Bronchial epithelial cell (primary cell): ENCODE results near the gene ZFAND2B. TPM values are rescaled to one million over a fixed set of nuclear protein-coding genes. Genes with fewer than 3 reads are reported as not detected.
"Not testable (repeated sequence)": the region's sequence is repeated elsewhere in the genome, so short reads cannot be mapped to it uniquely, and the experiment has no call there.

Source experiments
- DNase-seq: peaks from one replicate; pipeline ENCODE4 v3.0.0-alpha.2; 2010; ENCODE audit warnings: low read depth
- FAIRE-seq: peaks from 2 replicates; lab custom pipeline; 2011; peaks lifted over from hg19 to GRCh38; lab: Jason Lieb, UNC
- H3K27me3 ChIP-seq: 2 replicates; pipeline ENCODE4 v1.5.1; 2011; ENCODE audit warnings: low read length; ENCODE audit not compliant: control insufficient read depth, insufficient read depth
- H3K36me3 ChIP-seq: 2 replicates; pipeline ENCODE4 v1.5.1; 2011; ENCODE audit warnings: low read length; ENCODE audit not compliant: control insufficient read depth, insufficient read depth
- H3K4me3 ChIP-seq: 2 replicates; pipeline ENCODE4 v1.5.1; 2011; ENCODE audit warnings: mild to moderate bottlenecking, low read depth, low read length, control low read depth
- total RNA-seq: library from RNA; depleted of rRNA; stranded (reverse); fragments of >200 nt; gene quantifications from 2 replicates; pipeline ENCODE4 v1.2.1, GENCODE V29; 2014
- TF ChIP-seq, protein P1 (sequence below): IDR thresholded peaks from 2 replicates; pipeline ENCODE4 v1.5.1; 2011; ENCODE audit warnings: mild to moderate bottlenecking, moderate library complexity, low read length, control low read depth, inconsistent platforms; ENCODE audit not compliant: insufficient read depth, severe bottlenecking

ZFAND2B gene
- total RNA-seq, 1 donor from 2014 or later, result 59.8 TPM

DNA sequence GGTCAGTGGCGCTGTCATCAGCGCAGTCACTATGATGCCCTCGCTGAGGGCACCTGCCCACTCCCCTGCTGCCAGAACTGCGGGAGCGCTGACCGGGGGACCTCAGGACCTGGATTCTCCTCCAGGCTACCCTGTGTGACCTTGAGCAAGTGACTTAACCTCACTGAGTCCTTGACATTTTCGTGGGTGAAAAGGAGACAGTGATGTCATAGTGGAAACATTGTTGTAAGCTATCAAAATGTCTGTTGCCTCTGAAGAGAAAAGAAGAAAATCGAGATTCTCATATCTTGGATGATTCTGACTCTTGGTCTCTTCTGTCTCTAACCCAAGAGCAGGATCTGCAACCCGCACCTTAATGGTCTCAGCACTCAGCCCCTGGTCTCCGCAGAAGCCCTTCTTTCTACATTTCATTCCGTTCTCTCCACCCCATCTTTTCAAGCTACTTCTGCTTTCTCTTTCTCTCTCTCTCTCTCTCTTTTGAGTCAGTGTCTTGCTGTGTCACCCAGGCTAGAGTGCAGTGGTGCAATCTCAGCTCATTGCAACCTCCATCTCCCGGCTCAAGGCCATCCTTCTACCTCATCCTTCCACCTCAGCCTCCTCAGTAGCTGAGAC is 48.1 kb downstream of the ZFAND2B start:
- FAIRE-seq (no peak), DNase-seq (no peak)
- TF ChIP-seq, protein P1, sequence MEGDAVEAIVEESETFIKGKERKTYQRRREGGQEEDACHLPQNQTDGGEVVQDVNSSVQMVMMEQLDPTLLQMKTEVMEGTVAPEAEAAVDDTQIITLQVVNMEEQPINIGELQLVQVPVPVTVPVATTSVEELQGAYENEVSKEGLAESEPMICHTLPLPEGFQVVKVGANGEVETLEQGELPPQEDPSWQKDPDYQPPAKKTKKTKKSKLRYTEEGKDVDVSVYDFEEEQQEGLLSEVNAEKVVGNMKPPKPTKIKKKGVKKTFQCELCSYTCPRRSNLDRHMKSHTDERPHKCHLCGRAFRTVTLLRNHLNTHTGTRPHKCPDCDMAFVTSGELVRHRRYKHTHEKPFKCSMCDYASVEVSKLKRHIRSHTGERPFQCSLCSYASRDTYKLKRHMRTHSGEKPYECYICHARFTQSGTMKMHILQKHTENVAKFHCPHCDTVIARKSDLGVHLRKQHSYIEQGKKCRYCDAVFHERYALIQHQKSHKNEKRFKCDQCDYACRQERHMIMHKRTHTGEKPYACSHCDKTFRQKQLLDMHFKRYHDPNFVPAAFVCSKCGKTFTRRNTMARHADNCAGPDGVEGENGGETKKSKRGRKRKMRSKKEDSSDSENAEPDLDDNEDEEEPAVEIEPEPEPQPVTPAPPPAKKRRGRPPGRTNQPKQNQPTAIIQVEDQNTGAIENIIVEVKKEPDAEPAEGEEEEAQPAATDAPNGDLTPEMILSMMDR, result no peak
- Histone ChIP-seq H3K4me3 (peak overlapping the region; percentile 93), H3K36me3 (peaks cover 17% of the 10 kb centered on the region), H3K27me3 (no peaks in the 10 kb centered on the region)

DNA sequence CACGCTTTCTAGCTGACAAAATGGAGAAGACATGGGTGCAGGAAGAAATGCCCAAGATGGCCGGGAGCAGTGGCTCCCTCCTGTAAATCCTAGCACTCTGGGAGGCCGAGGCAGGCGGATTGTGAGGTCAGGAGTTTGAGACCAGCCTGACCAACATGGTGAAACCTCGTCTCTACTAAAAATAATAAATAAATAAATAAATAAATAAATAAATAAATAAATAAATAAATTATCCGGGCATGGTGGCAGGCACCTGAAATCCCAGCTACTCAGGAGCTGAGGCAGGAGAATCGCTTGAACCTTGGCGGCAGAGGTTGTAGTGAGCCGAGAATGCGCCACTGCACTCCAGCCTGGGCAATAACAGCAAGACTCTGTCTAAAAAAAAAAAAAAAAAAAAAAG is 52.4 kb downstream of the ZFAND2B start:
- FAIRE-seq, DNase-seq, H3K36me3 ChIP-seq, H3K4me3 ChIP-seq, H3K27me3 ChIP-seq: not testable (repeated sequence)

Other genes with a start within 250 kb of the ZFAND2B start
- gene CDK5R2, start 247.1 kb upstream of the ZFAND2B start, total RNA-seq, result not detected in 2 replicates
- not detected in 2 replicates for gene FEV, start 221.6 kb upstream of the ZFAND2B start, total RNA-seq
- not detected in 2 replicates for gene CRYBA2, start 213.4 kb upstream of the ZFAND2B start, total RNA-seq
- gene CFAP65, start 165.3 kb upstream of the ZFAND2B start, total RNA-seq, result not detected in 2 replicates
- gene IHH, start 145.9 kb upstream of the ZFAND2B start, total RNA-seq, result not detected in 2 replicates
- 10.2 and 22.1 TPM in 2 replicates for gene NHEJ1, start 46.0 kb upstream of the ZFAND2B start, total RNA-seq
- gene SLC23A3, start 36.8 kb upstream of the ZFAND2B start, total RNA-seq, result 1.3 and 1.9 TPM in 2 replicates
- gene CNPPD1, start 29.9 kb upstream of the ZFAND2B start, total RNA-seq, result 44.2 and 54.5 TPM in 2 replicates
- 57.4 and 110 TPM in 2 replicates for gene RETREG2, start 28.5 kb upstream of the ZFAND2B start, total RNA-seq
- 40.2 and 46.1 TPM in 2 replicates for gene ABCB6, start 12.2 kb downstream of the ZFAND2B start, total RNA-seq
- 26.3 and 36.4 TPM in 2 replicates for gene ATG9A, start 22.9 kb downstream of the ZFAND2B start, total RNA-seq
- gene ANKZF1, start 23.0 kb downstream of the ZFAND2B start, total RNA-seq, result 46.3 and 48.9 TPM in 2 replicates
- 3.7 and 4.7 TPM in 2 replicates for gene GLB1L, start 38.7 kb downstream of the ZFAND2B start, total RNA-seq
- 48.3 and 50.8 TPM in 2 replicates for gene STK16, start 38.7 kb downstream of the ZFAND2B start, total RNA-seq
- not detected in 2 replicates for gene TUBA4B, start 46.5 kb downstream of the ZFAND2B start, total RNA-seq
- gene TUBA4A, start 47.1 kb downstream of the ZFAND2B start, total RNA-seq, result 47.9 and 68.7 TPM in 2 replicates
- 57.6 and 60.0 TPM in 2 replicates for gene DNAJB2, start 72.6 kb downstream of the ZFAND2B start, total RNA-seq
- gene PTPRN, start 102.6 kb downstream of the ZFAND2B start, total RNA-seq, result 0.13 and 1.3 TPM in 2 replicates
- not detected in 2 replicates for gene RESP18, start 126.0 kb downstream of the ZFAND2B start, total RNA-seq
- 50.8 and 60.4 TPM in 2 replicates for gene DNPEP, start 181.1 kb downstream of the ZFAND2B start, total RNA-seq
- not detected in 2 replicates for gene DES, start 211.6 kb downstream of the ZFAND2B start, total RNA-seq
- gene SPEG, start 228.1 kb downstream of the ZFAND2B start, total RNA-seq, result 1.8 and 2.4 TPM in 2 replicates